Activated B cell treated with CpG ODN at 0.5 μM for 24 hours (primary cell): ENCODE measurements around the gene ODAD3. TPM values are rescaled to one million over a fixed set of nuclear protein-coding genes. Genes with fewer than 3 reads are reported as not detected.

Source experiments
- ATAC-seq: fragments of 200-7000 bp; cut with Tn5 transposase; one replicate; pipeline ENCODE4 v1.10.0; 2021; ENCODE audit warnings: low read depth, mild to moderate bottlenecking, moderate library complexity
- CTCF ChIA-PET: fragments of 350-600 bp; sonication (Branson Sonifier 250); formaldehyde crosslinking; loops from one replicate; lab custom pipeline; 2021; ENCODE audit warnings: antibody characterized with exemption; lab: Charles Lee
- POLR2A ChIA-PET: fragments of 350-600 bp; sonication (Branson Sonifier 250); formaldehyde crosslinking; loops from one replicate; lab custom pipeline; 2021; ENCODE audit warnings: antibody characterized with exemption; lab: Charles Lee
- DNase-seq: peaks from one replicate; pipeline ENCODE4 v3.0.0; 2022
- H3K27ac Mint-ChIP-seq: one replicate; pipeline ENCODE4 v1.8.0; 2020; ENCODE audit warnings: mixed read lengths
- H3K27me3 Mint-ChIP-seq: one replicate; pipeline ENCODE4 v1.8.0; 2021; ENCODE audit warnings: mixed read lengths
- H3K36me3 Mint-ChIP-seq: one replicate; pipeline ENCODE4 v1.8.0; 2021; ENCODE audit warnings: low read depth, mixed read lengths
- H3K4me1 Mint-ChIP-seq: one replicate; pipeline ENCODE4 v1.8.0; 2021; ENCODE audit warnings: mixed read lengths
- H3K4me3 Mint-ChIP-seq: one replicate; pipeline ENCODE4 v1.8.0; 2020; ENCODE audit warnings: mild to moderate bottlenecking, mixed read lengths
- H3K9me3 Mint-ChIP-seq: one replicate; pipeline ENCODE4 v1.8.0; 2020; ENCODE audit warnings: mixed read lengths
- CTCF ChIP-seq: fragments of 200-600 bp; IDR thresholded peaks from one replicate; pipeline ENCODE4 v1.8.0; 2022; ENCODE audit warnings: antibody characterized with exemption, mild to moderate bottlenecking
- intact Hi-C: fragments of 100-400 bp; cut with micrococcal nuclease; formaldehyde crosslinking; loops from one replicate; pipeline ENCODE4 v1.15.1; 2024
- total RNA-seq: library from RNA; stranded (reverse); gene quantifications from 2 replicates; pipeline ENCODE4 v1.2.3, GENCODE V29; 2022

The ODAD3 gene
- total RNA-seq, 1 donor from 2014 or later: 0.29 TPM

GRCh38 chr19:11401808-11402543 lies 32.9 kb downstream of the ODAD3 start:
- no peak for TF ChIP-seq CTCF
- peaks cover 5% of the 10 kb centered on the region for H3K4me1 Mint-ChIP-seq
- no peak overlapping the region for H3K4me3 Mint-ChIP-seq
- H3K27me3 Mint-ChIP-seq: no peaks in the 10 kb centered on the region
- ATAC-seq: no peak
- intact Hi-C loops: no loop called here
- no peaks in the 10 kb centered on the region for H3K9me3 Mint-ChIP-seq
- no peaks in the 10 kb centered on the region for H3K36me3 Mint-ChIP-seq
- CTCF ChIA-PET: interaction anchor here (0.9 to 1.5 kb wide), 2 partner anchors 21 to 81 kb away, joined by 3 to 5 read pairs; no protein-coding TSS in a partner anchor
- POLR2A ChIA-PET: no interaction called here
- no peak overlapping the region for H3K27ac Mint-ChIP-seq
- DNase-seq: no peak

DNA sequence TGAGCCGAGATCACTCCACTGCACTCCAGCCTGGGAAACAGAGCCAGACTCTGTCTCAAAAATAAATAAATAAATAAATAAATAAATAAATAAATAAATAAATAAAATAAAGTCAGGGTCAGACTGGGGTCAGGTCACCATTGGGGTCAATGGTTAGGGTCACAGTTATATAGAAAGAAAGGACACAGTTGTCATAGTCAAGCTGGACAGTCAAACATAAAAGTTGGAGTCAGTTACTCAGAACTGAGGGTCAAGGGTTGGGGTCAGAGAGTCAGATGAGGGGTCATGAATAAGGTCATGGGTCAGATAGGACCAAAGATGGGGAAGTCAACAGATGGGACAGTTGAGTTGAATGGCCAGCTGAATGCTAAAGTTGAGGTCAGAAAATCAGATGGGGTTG lies 34.1 kb downstream of the ODAD3 start:
- H3K36me3 Mint-ChIP-seq: no peaks in the 10 kb centered on the region
- no peaks in the 10 kb centered on the region for H3K9me3 Mint-ChIP-seq
- intact Hi-C loops: no loop called here

GRCh38 chr19:11399667-11400066 lies 35.3 kb downstream of the ODAD3 start:
- intact Hi-C loops: no loop called here
- TF ChIP-seq CTCF: no peak
- no peaks in the 10 kb centered on the region for H3K36me3 Mint-ChIP-seq
- CTCF ChIA-PET: no interaction called here
- H3K4me1 Mint-ChIP-seq: no peaks in the 10 kb centered on the region
- no peak overlapping the region for H3K4me3 Mint-ChIP-seq
- no peaks in the 10 kb centered on the region for H3K9me3 Mint-ChIP-seq
- DNase-seq (no peak), ATAC-seq (no peak)
- H3K27me3 Mint-ChIP-seq: peaks cover 6% of the 10 kb centered on the region
- no peak overlapping the region for H3K27ac Mint-ChIP-seq
- POLR2A ChIA-PET: no interaction called here

More for the DNA sequence above, 34.1 kb downstream of the ODAD3 start:
- CTCF ChIA-PET: interaction anchor here (1.5 kb wide), 1 partner anchor 20 kb away, joined by 5 read pairs; no protein-coding TSS in a partner anchor
- Mint-ChIP-seq H3K27me3 (peaks cover 2% of the 10 kb centered on the region), H3K4me3 (no peak overlapping the region), H3K27ac (no peak overlapping the region), H3K4me1 (no peaks in the 10 kb centered on the region)
- no peak for TF ChIP-seq CTCF
- DNase-seq (no peak), ATAC-seq (no peak)
- POLR2A ChIA-PET: no interaction called here

DNA sequence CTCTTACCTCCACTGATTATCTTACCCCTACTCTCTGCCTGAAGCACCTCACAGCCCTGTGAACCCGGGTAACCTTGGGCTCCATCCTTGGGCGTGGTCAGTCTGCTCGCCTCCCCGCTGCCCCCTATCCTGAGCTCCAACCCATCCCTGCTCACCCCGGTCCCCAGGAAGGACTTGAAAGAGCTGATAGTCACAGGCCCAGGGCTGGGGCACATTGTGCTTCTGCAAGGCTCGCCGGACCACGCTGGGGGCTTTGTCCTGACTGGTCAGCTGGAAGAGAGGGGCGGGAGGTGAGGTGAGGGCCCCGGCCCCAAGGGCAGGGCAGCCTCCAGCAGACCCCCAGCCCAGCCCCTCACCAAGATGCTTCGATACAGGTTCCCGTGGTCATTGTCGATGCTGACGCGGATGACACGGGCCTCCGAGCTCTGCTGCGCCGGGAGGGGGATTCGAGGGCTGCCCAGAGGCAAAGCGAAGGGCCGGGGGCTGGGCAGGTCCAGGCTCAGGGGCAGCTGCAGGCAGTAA lies 37.8 kb downstream of the ODAD3 start:
- Mint-ChIP-seq H3K4me1 (peaks cover 8% of the 10 kb centered on the region), H3K36me3 (no peaks in the 10 kb centered on the region), H3K9me3 (no peaks in the 10 kb centered on the region), H3K27me3 (peaks cover 6% of the 10 kb centered on the region), H3K4me3 (no peak overlapping the region), H3K27ac (no peak overlapping the region)
- ATAC-seq: no peak
- TF ChIP-seq CTCF: no peak
- no peak for DNase-seq
- POLR2A ChIA-PET: interaction anchor here (0.7 kb wide), 1 partner anchor 17 kb away, joined by 3 read pairs; no protein-coding TSS in a partner anchor
- intact Hi-C loops: no loop called here
- CTCF ChIA-PET: no interaction called here

GRCh38 chr19:11390933-11391680 lies 43.8 kb downstream of the ODAD3 start:
- CTCF ChIA-PET: interaction anchor here (1.5 to 2.8 kb wide), 2 partner anchors 8 to 10 kb away, joined by 4 to 10 read pairs; no protein-coding TSS in a partner anchor
- no peak for TF ChIP-seq CTCF
- no peak overlapping the region for H3K27ac Mint-ChIP-seq

More at GRCh38 chr19:11390933-11391680, 43.8 kb downstream of the ODAD3 start:
- no peak for ATAC-seq
- Mint-ChIP-seq H3K36me3 (no peaks in the 10 kb centered on the region), H3K9me3 (peaks cover 2% of the 10 kb centered on the region), H3K4me3 (no peak overlapping the region), H3K4me1 (peaks cover 21% of the 10 kb centered on the region), H3K27me3 (peaks cover 3% of the 10 kb centered on the region)
- no peak for DNase-seq
- POLR2A ChIA-PET: no interaction called here
- intact Hi-C loops: no loop called here
